DOHH2 (cell line): Measurements from ENCODE around the gene BCAP31.
"Not testable (repeated sequence)": the region's sequence is repeated elsewhere in the genome, so short reads cannot be mapped to it uniquely, and the experiment has no call there.

Source experiments
- H3F3A ChIP-seq: fragments of 200-600 bp; sonication (generic), shearing (Covaris generic); 2 replicates; pipeline ENCODE4 v1.6.0; 2016; ENCODE audit warnings: antibody characterized with exemption, mild to moderate bottlenecking; ENCODE audit not compliant: control insufficient read depth, insufficient read depth
- H3K27ac ChIP-seq: fragments of 200-600 bp; sonication (generic); 2 replicates; pipeline ENCODE4 v1.5.1; 2014; ENCODE audit warnings: low read depth, mild to moderate bottlenecking, low read length, moderate library complexity
- H3K27me3 ChIP-seq: fragments of 200-600 bp; sonication (generic); 2 replicates; pipeline ENCODE4 v1.6.1; 2014; ENCODE audit warnings: mild to moderate bottlenecking, low read length, mixed read lengths; ENCODE audit not compliant: control insufficient read depth
- H3K36me3 ChIP-seq: fragments of 200-600 bp; sonication (generic); 2 replicates; pipeline ENCODE4 v1.6.1; 2014; ENCODE audit warnings: mild to moderate bottlenecking, low read length, moderate library complexity, mixed read lengths; ENCODE audit not compliant: control insufficient read depth
- H3K4me1 ChIP-seq: fragments of 200-600 bp; sonication (generic); 2 replicates; pipeline ENCODE4 v1.6.1; 2014; ENCODE audit warnings: mild to moderate bottlenecking, low read length, mixed read lengths; ENCODE audit not compliant: control insufficient read depth
- H3K4me2 ChIP-seq: fragments of 200-600 bp; sonication (generic); 2 replicates; pipeline ENCODE4 v1.6.0; 2014; ENCODE audit warnings: mild to moderate bottlenecking, low read length, moderate library complexity
- H3K4me3 ChIP-seq: fragments of 200-600 bp; sonication (generic); 2 replicates; pipeline ENCODE4 v1.5.1; 2014; ENCODE audit warnings: mild to moderate bottlenecking, low read length, mixed read lengths
- H3K79me2 ChIP-seq: fragments of 200-600 bp; sonication (generic); 2 replicates; pipeline ENCODE4 v1.6.1; 2014; ENCODE audit warnings: mild to moderate bottlenecking, low read length, mixed read lengths; ENCODE audit not compliant: control insufficient read depth
- H3K9me2 ChIP-seq: fragments of 200-600 bp; sonication (generic); replicated peaks from 2 replicates; pipeline ENCODE4 v1.6.1; 2014; ENCODE audit warnings: mild to moderate bottlenecking, low read length, mixed read lengths; ENCODE audit not compliant: control insufficient read depth
- H3K9me3 ChIP-seq: fragments of 200-600 bp; sonication (generic); 2 replicates; pipeline ENCODE4 v1.6.1; 2014; ENCODE audit warnings: antibody characterized with exemption, low read length, mixed read lengths; ENCODE audit not compliant: control insufficient read depth, insufficient read depth
- H4K20me1 ChIP-seq: fragments of 200-600 bp; sonication (generic); 2 replicates; pipeline ENCODE4 v1.6.0; 2014; ENCODE audit warnings: low read depth, mild to moderate bottlenecking, antibody characterized with exemption, low read length, moderate library complexity; ENCODE audit not compliant: control insufficient read depth, insufficient read depth
- EZH2phosphoT487 ChIP-seq: fragments of 200-600 bp; sonication (generic); IDR thresholded peaks from 2 replicates; pipeline ENCODE4 v1.6.1; 2017; ENCODE audit warnings: borderline replicate concordance, mild to moderate bottlenecking, antibody characterized with exemption, low read length, moderate library complexity, mixed read lengths
- TF ChIP-seq, protein P1 (sequence below): fragments of 200-600 bp; sonication (generic); IDR thresholded peaks from one replicate; pipeline ENCODE4 v1.5.1; 2014; ENCODE audit warnings: antibody characterized with exemption, mild to moderate bottlenecking, low read depth, low read length; ENCODE audit not compliant: poor library complexity, severe bottlenecking

Gene BCAP31

DNA sequence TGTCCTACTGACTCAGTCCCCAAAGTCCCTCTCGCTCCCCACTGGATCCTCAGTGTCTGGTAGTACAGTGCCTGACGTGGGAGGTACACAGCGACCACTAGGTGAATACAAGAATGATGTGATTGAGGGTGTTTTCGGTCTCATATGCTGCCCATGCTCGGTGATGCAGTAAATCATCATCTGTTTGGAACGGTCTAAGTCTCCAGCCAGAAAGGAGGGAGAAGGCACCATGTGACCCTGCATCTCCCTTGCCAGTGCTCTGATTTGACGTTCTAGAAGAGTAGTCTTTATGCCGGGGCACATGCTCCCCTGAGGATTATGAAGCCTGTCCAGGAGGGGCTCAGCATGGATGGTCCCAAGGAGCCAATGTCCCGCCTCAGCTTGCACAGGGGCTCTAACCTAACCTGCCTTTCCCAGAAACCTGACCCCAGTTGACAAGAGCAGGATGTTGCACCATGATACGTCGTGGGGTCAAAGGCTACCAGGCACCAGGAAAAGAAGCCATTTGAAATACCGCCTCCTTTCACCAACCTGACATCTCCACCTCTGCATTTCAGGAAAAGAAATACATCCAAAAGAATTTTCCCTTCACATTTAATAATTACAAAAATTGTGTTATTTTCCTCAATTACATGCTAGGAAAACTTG lies 26.1 kb upstream of the BCAP31 start:
- peaks cover 4% of the 10 kb centered on the region; the same call in 1 of the 2 replicates for H3K27me3 ChIP-seq
- H3K9me3 ChIP-seq = no peaks in the 10 kb centered on the region
- no peaks in the 10 kb centered on the region for H3K79me2 ChIP-seq
- TF ChIP-seq, protein P1, sequence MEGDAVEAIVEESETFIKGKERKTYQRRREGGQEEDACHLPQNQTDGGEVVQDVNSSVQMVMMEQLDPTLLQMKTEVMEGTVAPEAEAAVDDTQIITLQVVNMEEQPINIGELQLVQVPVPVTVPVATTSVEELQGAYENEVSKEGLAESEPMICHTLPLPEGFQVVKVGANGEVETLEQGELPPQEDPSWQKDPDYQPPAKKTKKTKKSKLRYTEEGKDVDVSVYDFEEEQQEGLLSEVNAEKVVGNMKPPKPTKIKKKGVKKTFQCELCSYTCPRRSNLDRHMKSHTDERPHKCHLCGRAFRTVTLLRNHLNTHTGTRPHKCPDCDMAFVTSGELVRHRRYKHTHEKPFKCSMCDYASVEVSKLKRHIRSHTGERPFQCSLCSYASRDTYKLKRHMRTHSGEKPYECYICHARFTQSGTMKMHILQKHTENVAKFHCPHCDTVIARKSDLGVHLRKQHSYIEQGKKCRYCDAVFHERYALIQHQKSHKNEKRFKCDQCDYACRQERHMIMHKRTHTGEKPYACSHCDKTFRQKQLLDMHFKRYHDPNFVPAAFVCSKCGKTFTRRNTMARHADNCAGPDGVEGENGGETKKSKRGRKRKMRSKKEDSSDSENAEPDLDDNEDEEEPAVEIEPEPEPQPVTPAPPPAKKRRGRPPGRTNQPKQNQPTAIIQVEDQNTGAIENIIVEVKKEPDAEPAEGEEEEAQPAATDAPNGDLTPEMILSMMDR = no peak
- no peak for TF ChIP-seq EZH2phosphoT487
- H3K36me3 ChIP-seq = no peaks in the 10 kb centered on the region
- no peaks in the 10 kb centered on the region for H3F3A ChIP-seq
- H3K4me3 ChIP-seq = no peak overlapping the region
- H3K9me2 ChIP-seq = no peaks in the 10 kb centered on the region
- H3K4me1 ChIP-seq = no peaks in the 10 kb centered on the region
- no peak overlapping the region for H3K27ac ChIP-seq
- H3K4me2 ChIP-seq = no peak overlapping the region
- H4K20me1 ChIP-seq = no peaks in the 10 kb centered on the region

- H3K9me2 ChIP-seq, H3K79me2 ChIP-seq, H3K4me2 ChIP-seq, H3K27ac ChIP-seq, H3K4me1 ChIP-seq, H3K4me3 ChIP-seq, H3K27me3 ChIP-seq, H3F3A ChIP-seq, H4K20me1 ChIP-seq, H3K9me3 ChIP-seq, H3K36me3 ChIP-seq: not testable (repeated sequence)
Observed at GRCh38 chrX:153749017-153749416, 24.8 kb upstream of the BCAP31 start.

DNA sequence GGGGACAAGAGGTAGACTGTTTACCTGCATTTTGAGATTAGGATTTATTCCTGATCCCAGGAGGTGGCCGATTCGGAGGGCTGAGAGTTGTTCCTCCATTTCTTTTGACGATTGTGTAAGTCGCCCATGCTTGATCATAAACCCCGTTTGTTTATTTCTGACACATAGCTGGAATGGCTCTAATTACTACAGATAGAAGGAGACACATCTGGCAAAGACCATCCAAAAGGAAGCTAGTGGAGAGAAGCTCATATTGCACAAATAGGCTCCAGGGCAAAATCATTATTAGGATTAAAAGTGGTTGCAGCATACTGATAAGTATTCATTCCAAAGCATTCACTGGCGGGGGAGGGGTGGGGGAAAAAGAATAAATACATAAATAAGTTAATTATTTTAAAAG lies 22.8 kb upstream of the BCAP31 start:
- H3K9me2 ChIP-seq, H3K27ac ChIP-seq, H3K4me2 ChIP-seq, H3K9me3 ChIP-seq, H4K20me1 ChIP-seq, H3K79me2 ChIP-seq, H3K36me3 ChIP-seq, H3K4me1 ChIP-seq, H3F3A ChIP-seq, H3K27me3 ChIP-seq, H3K4me3 ChIP-seq: not testable (repeated sequence)

GRCh38 chrX:153746359-153746758 lies 22.2 kb upstream of the BCAP31 start:
- TF ChIP-seq, protein P1 = no peak
- TF ChIP-seq EZH2phosphoT487 = no peak
- H4K20me1 ChIP-seq = no peaks in the 10 kb centered on the region
- no peak overlapping the region for H3K4me3 ChIP-seq
- H3K9me3 ChIP-seq = no peaks in the 10 kb centered on the region
- no peaks in the 10 kb centered on the region for H3K9me2 ChIP-seq
- no peaks in the 10 kb centered on the region for H3F3A ChIP-seq
- H3K36me3 ChIP-seq = no peaks in the 10 kb centered on the region
- no peaks in the 10 kb centered on the region for H3K79me2 ChIP-seq
- H3K27ac ChIP-seq = no peak overlapping the region
- H3K4me2 ChIP-seq = no peak overlapping the region
- H3K27me3 ChIP-seq = peaks cover 4% of the 10 kb centered on the region; the same call in 1 of the 2 replicates
- peaks cover 6% of the 10 kb centered on the region for H3K4me1 ChIP-seq

GRCh38 chrX:153745067-153745433 lies 20.9 kb upstream of the BCAP31 start:
- H3K27ac ChIP-seq, H3K79me2 ChIP-seq, H3K9me2 ChIP-seq, H3K36me3 ChIP-seq, H3K4me1 ChIP-seq, H3K27me3 ChIP-seq, H3K9me3 ChIP-seq, H3K4me2 ChIP-seq, H4K20me1 ChIP-seq, H3K4me3 ChIP-seq, H3F3A ChIP-seq: not testable (repeated sequence)
